ENCODE measurements around the gene LPCAT1.

GRCh38 chr5:1517838-1518237 is 5.9 kb downstream of the LPCAT1 start:
- TF ChIP-seq CTCF (conservative IDR thresholded peaks at IDR 0.05) = no peak
- no peak for TF ChIP-seq ZFX (IDR thresholded peaks at IDR 0.05)

Measured in C4-2B (cell line).